ENCODE measurements around the gene ZNF358. TPM values are rescaled to one million over a fixed set of nuclear protein-coding genes. Genes with fewer than 3 reads are reported as not detected.

The ZNF358 gene
- total RNA-seq, 2 experiments from 2014 or later = 5.1 to 5.2 TPM

DNA sequence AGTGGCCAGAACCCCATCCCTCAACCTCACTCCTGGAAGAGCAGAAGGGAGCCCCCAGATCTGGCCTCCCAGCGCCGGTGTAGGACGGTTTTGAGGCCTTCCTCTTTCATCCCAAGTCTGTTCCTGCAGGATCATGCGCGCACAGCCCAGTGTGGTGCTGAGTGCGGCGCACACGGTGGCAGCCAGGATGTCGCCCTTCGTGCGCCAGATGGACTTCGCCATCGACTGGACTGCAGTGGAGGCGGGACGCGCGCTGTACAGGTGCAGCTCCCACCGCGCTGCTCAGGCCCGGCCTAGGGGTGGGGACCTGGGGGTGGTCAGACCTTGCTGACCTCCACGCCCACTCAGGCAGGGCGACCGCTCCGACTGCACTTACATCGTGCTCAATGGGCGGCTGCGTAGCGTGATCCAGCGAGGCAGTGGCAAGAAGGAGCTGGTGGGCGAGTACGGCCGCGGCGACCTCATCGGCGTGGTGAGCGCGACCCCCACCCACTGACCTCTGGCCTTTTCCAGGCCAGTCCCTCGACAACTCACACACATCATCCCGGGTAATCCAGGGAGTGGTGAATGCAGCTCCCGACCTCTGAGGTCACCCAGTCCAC is 34.4 kb downstream of the ZNF358 start:
- ATAC-seq (ENCODE audit: poor library complexity) = no peak
- Histone ChIP-seq H3K9me3 (ENCODE audit: control insufficient read depth in 1 of 2, insufficient read depth in 1 of 2, low read length in 2 of 2) (no peaks in the 10 kb centered on the region), H3K27ac (ENCODE audit: low read depth in 1 of 2, low read length in 2 of 2) (no peak overlapping the region), H3K36me3 (ENCODE audit: insufficient read depth, low read length) (peaks cover 30% of the 10 kb centered on the region), H3K4me3 (ENCODE audit: low read length) (no peak overlapping the region), H3K27me3 (ENCODE audit: control insufficient read depth in 1 of 2, insufficient read depth in 2 of 2, low read length in 2 of 2) (no peaks in the 10 kb centered on the region), H3K4me1 (ENCODE audit: insufficient read depth, low read length) (no peaks in the 10 kb centered on the region)
- H3K27ac Mint-ChIP-seq = no peak overlapping the region
- ChIA-PET POLR2A (no interaction called here), CTCF (no interaction called here)
- DNase-seq = peak in 1 of 14 experiments; percentile 40
- H3K4me3 Mint-ChIP-seq = no peak overlapping the region
- peaks cover 9% of the 10 kb centered on the region for H3K4me1 Mint-ChIP-seq (ENCODE audit: low read depth)
- TF ChIP-seq, protein P1, sequence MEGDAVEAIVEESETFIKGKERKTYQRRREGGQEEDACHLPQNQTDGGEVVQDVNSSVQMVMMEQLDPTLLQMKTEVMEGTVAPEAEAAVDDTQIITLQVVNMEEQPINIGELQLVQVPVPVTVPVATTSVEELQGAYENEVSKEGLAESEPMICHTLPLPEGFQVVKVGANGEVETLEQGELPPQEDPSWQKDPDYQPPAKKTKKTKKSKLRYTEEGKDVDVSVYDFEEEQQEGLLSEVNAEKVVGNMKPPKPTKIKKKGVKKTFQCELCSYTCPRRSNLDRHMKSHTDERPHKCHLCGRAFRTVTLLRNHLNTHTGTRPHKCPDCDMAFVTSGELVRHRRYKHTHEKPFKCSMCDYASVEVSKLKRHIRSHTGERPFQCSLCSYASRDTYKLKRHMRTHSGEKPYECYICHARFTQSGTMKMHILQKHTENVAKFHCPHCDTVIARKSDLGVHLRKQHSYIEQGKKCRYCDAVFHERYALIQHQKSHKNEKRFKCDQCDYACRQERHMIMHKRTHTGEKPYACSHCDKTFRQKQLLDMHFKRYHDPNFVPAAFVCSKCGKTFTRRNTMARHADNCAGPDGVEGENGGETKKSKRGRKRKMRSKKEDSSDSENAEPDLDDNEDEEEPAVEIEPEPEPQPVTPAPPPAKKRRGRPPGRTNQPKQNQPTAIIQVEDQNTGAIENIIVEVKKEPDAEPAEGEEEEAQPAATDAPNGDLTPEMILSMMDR (IDR thresholded peaks at IDR 0.05) = no peak
- H3K36me3 Mint-ChIP-seq (ENCODE audit: low read depth) = peaks cover 17% of the 10 kb centered on the region
- no peaks in the 10 kb centered on the region for H3K27me3 Mint-ChIP-seq
- intact Hi-C loops (cut with DNase I, micrococcal nuclease) = loop anchor here in 1 of 2 experiments (2.0 kb wide), 1 partner anchor 15 kb away; the partner anchor contains the start of gene PNPLA6
- no peaks in the 10 kb centered on the region for H3K9me3 Mint-ChIP-seq

DNA sequence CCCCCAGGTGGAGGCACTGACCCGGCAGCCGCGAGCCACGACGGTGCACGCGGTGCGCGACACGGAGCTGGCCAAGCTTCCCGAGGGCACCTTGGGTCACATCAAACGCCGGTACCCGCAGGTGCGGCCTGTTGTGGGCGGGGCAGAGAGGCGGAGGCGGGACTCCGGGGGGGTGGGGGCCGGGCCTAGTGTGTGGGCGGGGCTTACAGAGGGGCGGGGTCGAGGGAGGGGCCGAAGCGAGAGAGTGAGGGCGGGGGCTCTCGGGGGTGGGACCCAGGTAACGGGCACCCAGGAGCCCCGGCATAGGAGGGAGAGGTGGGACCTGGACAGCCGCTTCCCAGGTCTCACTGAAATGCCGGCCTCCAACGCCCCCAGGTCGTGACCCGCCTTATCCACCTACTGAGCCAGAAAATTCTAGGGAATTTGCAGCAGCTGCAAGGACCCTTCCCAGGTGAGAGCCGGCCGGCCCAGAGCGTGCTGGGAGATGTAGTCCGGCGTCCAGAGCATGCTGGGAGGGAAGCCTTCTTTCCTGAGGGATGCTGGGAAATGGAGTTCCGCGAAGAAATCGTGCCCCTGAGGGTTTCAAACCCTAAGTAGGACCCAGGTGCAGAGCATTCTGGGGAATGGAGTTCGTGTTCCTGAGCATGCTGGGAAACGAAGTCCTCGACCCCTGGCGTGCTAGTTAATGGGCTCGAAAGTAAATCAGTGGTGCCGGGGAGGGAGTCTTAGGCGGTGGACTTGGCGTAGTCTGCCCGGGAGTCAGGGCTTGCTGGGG is 35.3 kb downstream of the ZNF358 start:
- Mint-ChIP-seq H3K27me3 (no peaks in the 10 kb centered on the region), H3K36me3 (ENCODE audit: low read depth) (peaks cover 15% of the 10 kb centered on the region), H3K4me1 (ENCODE audit: low read depth) (peaks cover 5% of the 10 kb centered on the region), H3K4me3 (no peak overlapping the region), H3K9me3 (no peaks in the 10 kb centered on the region), H3K27ac (no peak overlapping the region)
- DNase-seq (peak in 8 of 14 experiments; percentile 6 to 68 (median 47)), ATAC-seq (ENCODE audit: poor library complexity) (peak; percentile 94)
- Histone ChIP-seq H3K4me1 (ENCODE audit: insufficient read depth, low read length) (no peaks in the 10 kb centered on the region), H3K27ac (ENCODE audit: low read depth in 1 of 2, low read length in 2 of 2) (no peak overlapping the region), H3K27me3 (ENCODE audit: control insufficient read depth in 1 of 2, insufficient read depth in 2 of 2, low read length in 2 of 2) (no peaks in the 10 kb centered on the region), H3K4me3 (ENCODE audit: low read length) (no peak overlapping the region), H3K36me3 (ENCODE audit: insufficient read depth, low read length) (peaks cover 37% of the 10 kb centered on the region), H3K9me3 (ENCODE audit: control insufficient read depth in 1 of 2, insufficient read depth in 1 of 2, low read length in 2 of 2) (no peaks in the 10 kb centered on the region)
- ChIA-PET POLR2A (no interaction called here), CTCF (no interaction called here)
- intact Hi-C loops (cut with DNase I, micrococcal nuclease) = loop anchor here in 1 of 2 experiments (2.0 kb wide), 1 partner anchor 16 kb away; the partner anchor contains the start of gene PNPLA6
- TF ChIP-seq, protein P1 (IDR thresholded peaks at IDR 0.05) = no peak

DNA sequence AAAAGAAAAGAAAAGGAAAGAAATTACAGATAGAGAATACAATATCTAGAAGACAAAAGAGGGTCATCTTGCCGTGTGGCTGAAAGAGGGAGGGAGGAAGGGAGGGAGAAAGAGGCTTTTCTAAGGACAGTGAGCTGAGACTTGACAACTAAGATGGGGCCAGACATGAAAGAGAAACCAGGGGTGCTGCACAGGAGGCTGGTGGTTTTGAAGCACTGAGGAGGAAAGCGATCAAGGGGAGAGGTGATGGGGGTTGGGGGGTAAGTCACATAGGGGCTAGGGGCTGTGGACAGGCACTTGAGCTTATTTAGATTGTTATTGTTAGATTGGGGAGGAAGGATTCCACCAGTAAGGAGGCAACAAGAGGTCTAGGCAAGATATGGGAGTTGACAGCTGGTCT is 36.9 kb downstream of the ZNF358 start:
- DNase-seq = no peak
- no peaks in the 10 kb centered on the region for H3K9me3 Mint-ChIP-seq
- intact Hi-C loops (cut with DNase I, micrococcal nuclease) = no loop called here
- Histone ChIP-seq H3K27ac (ENCODE audit: low read depth in 1 of 2, low read length in 2 of 2) (no peak overlapping the region), H3K36me3 (ENCODE audit: insufficient read depth, low read length) (peaks cover 51% of the 10 kb centered on the region), H3K4me1 (ENCODE audit: insufficient read depth, low read length) (no peaks in the 10 kb centered on the region), H3K9me3 (ENCODE audit: control insufficient read depth in 1 of 2, insufficient read depth in 1 of 2, low read length in 2 of 2) (no peaks in the 10 kb centered on the region), H3K4me3 (ENCODE audit: low read length) (no peak overlapping the region), H3K27me3 (ENCODE audit: control insufficient read depth in 1 of 2, insufficient read depth in 2 of 2, low read length in 2 of 2) (no peaks in the 10 kb centered on the region)
- TF ChIP-seq, protein P1 (IDR thresholded peaks at IDR 0.05) = no peak
- H3K27ac Mint-ChIP-seq = no peak overlapping the region
- POLR2A ChIA-PET = interaction anchor here (0.6 kb wide), 1 partner anchor 18 kb away, joined by 3 read pairs; no protein-coding TSS in a partner anchor
- peaks cover 31% of the 10 kb centered on the region for H3K36me3 Mint-ChIP-seq (ENCODE audit: low read depth)
- CTCF ChIA-PET = interaction anchor here (1.1 kb wide), 1 partner anchor 16 kb away, joined by 3 read pairs; no protein-coding TSS in a partner anchor
- H3K4me1 Mint-ChIP-seq (ENCODE audit: low read depth) = peaks cover 5% of the 10 kb centered on the region
- H3K27me3 Mint-ChIP-seq = no peaks in the 10 kb centered on the region
- no peak overlapping the region for H3K4me3 Mint-ChIP-seq
- ATAC-seq (ENCODE audit: poor library complexity) = no peak

Measured in CD4-positive, alpha-beta T cell (primary cell).